GM10266 (cell line): ENCODE data around the gene SEPTIN8.
A peak's percentile ranks its signal among the peaks of the same experiment; 100 is the strongest.

ENCODE experiments used
- DNase-seq: peaks from one replicate; pipeline ENCODE4 v3.0.0; 2012; ENCODE audit errors: extremely low spot score
- CTCF ChIP-seq: IDR thresholded peaks from 2 replicates; pipeline ENCODE4 v1.5.1; 2012; ENCODE audit warnings: mild to moderate bottlenecking, low read depth; ENCODE audit not compliant: control insufficient read depth, insufficient read depth; ENCODE audit errors: missing control alignments

Gene SEPTIN8

GRCh38 chr5:132777209-132778069 is at the start of gene SEPTIN8:
SEPTIN8 (minus strand) TSS chr5:132777239; CDS start chr5:132777137, 102 bp downstream.
- DNase-seq: peak; percentile 88
- TF ChIP-seq CTCF: no peak

- DNase-seq: no peak
- TF ChIP-seq CTCF: no peak
Observed at GRCh38 chr5:132826424-132827082, 49.5 kb upstream of the SEPTIN8 start.

- TF ChIP-seq CTCF: no peak
Observed at GRCh38 chr5:132825834-132826391, 48.9 kb upstream of the SEPTIN8 start.

GRCh38 chr5:132825033-132825833 is 48.2 kb upstream of the SEPTIN8 start:
- TF ChIP-seq CTCF: no peak
- DNase-seq: peak; percentile 71

More at GRCh38 chr5:132825834-132826391, 48.9 kb upstream of the SEPTIN8 start:
- DNase-seq: peak; percentile 75

- DNase-seq: peak; percentile 37
- TF ChIP-seq CTCF: no peak
Observed at GRCh38 chr5:132824426-132824825, 47.4 kb upstream of the SEPTIN8 start.

GRCh38 chr5:132823481-132824050 is 46.5 kb upstream of the SEPTIN8 start:
- no peak for DNase-seq
- peak; percentile 12 for TF ChIP-seq CTCF
